Right lobe of liver (tissue), 4 donors: Measurements from ENCODE around the gene PROX1.

ENCODE experiments used
- CTCF ChIP-seq, 4 donors: fragments of 200-600 bp in 3 of 4; fragments of 450-650 bp in 1 of 4; IDR thresholded peaks; one replicate each; pipeline versions ENCODE4 v1.5.1 to v1.8.0; 2016 to 2022; ENCODE audit warnings: antibody characterized with exemption in 4 of 4, mild to moderate bottlenecking in 2 of 4
- POLR2A ChIP-seq: fragments of 450-650 bp; IDR thresholded peaks from one replicate; pipeline ENCODE4 v1.6.1; 2017; ENCODE audit warnings: antibody characterized with exemption, mild to moderate bottlenecking
- donor health status: DM: no; HTN: no; CAD: no.
- donor health status: DM: no; HTN: no; CAD: no.
- donor health status: DM: no; HTN: yes; CAD: no.

DNA sequence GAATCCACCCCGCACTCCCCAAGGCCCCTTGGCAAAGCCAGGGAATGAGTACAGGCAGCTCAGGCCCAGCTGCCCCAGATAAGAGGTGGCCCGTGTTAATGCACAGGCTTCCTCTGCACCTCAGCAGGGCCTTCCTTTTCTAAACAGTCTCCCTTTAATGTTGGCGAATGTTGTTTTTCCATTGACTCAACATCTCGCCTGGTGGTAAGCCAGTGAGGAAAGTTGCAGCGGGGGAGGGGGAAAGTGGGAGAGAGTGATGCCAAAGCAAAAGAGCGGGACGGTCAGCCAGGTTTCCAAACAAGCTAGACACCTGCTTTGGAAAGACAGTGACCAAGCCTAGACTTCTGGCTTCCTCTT, 10.3 kb upstream of the PROX1 start:
- peak in 1 of 4 donors; percentile 5 for TF ChIP-seq CTCF (IDR thresholded peaks at IDR 0.05)
- TF ChIP-seq POLR2A: peak; percentile 41
